Hematopoietic multipotent progenitor cell treated with erythropoietin and hydrocortisone succinate and interleukin-3 and kit ligand, for 17 days (in vitro differentiated cells): ENCODE data around the gene DCTN3.

ENCODE experiments used
- DNase-seq: peaks from one replicate; pipeline ENCODE4 v3.0.0-alpha.2; 2015; ENCODE audit warnings: low spot score

Gene DCTN3

DNA sequence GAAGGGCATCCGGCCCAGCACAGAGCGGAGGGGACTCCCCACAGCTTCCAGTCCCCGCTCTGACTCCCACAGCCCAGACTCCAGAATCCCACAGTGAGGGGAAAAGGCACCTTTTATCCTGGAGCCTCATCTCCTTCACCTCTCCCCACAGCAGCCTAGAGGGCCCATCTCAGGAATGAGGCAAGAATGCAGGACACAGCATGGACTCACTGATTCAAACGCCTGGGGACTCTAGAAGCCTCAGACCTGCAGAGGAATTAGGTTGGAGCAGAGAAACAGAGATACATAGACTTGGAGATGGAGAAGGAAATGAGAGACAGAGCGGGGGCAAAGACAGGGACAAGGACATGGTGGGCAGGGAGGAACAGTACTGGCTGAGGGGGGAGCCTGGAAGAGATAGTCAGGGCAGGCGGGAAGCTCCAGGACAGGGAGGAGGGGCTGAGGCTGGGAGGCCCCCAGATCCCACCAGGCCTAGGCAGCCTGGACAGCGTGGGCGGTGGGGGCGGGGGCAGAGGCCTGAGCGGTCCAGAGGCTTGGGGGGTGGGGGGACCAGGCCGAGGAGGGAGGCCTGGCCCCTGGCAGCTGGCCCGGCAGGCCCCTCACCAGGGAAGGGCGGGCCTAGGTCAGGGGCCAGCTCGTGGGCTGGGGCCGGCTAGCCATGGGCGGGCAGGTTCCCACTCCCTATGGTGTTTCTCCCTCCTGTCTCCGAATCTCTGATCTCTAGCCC is 46.5 kb downstream of the DCTN3 start:
- DNase-seq, result no peak

- no peak for DNase-seq
Measured at GRCh38 chr9:34572628-34573027, 47.7 kb downstream of the DCTN3 start.

- DNase-seq, result no peak
Measured at GRCh38 chr9:34572092-34572491, 48.2 kb downstream of the DCTN3 start.

DNA sequence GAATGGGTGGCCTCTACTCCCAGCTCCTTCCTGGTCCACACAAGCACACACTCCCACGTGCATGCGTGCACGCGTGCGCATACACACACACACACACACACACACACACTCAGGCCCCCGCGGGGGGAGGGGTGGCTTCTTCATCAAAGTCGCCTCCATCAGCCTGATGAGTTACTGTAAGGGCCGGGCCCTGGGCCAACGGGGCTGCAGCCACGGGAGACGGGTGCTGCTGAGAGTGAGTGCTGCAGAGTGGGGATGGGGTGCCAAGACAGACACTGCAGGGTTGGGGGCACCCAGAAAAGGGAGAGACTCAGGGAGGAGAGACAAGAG is 48.8 kb downstream of the DCTN3 start:
- DNase-seq, result no peak

- DNase-seq, result no peak
Measured at GRCh38 chr9:34570809-34571480, 49.4 kb downstream of the DCTN3 start.

GRCh38 chr9:34570376-34570775 is 49.9 kb downstream of the DCTN3 start:
- DNase-seq, result no peak

DNA sequence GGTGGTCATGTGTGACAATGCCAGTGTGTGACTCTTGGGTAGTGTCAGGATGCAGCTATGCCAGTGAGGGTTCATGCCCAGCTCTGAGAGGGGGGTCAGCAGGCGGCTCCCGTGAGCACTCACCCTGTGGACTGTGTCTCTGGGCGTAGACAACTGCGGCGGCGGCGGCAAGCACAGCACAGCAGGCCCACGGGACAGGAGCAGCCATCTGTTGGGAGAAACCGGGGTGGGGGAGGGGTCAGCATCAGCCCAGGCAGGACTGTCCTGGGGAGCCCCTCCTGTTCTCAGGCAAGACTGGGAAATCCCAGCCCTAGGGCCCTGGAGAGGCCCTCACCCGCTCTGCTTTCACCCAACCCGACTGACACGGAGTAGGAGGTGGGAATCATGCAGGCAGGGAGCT is 51.5 kb downstream of the DCTN3 start:
- no peak for DNase-seq

DNA sequence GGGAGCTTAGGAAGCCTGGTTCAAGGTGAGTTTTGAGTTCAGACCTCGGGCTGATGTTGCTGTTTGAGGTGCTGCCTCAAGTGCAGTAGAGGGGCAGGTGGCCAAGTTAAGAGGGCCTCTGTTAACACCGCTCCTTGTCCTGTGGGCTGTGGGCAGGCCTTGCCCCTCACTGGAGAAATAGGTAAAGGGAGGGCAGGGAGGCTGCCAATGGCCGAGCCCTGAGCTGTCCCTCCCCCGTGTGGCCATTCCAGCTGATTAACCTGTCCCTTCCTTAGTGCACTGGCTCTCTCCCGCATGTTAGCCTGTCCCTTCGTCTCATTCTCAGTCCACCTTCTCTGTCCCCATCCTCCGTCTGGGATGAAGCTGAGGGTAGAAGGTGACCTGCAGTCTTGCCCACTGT is 52.2 kb downstream of the DCTN3 start:
- DNase-seq, result no peak

DNA sequence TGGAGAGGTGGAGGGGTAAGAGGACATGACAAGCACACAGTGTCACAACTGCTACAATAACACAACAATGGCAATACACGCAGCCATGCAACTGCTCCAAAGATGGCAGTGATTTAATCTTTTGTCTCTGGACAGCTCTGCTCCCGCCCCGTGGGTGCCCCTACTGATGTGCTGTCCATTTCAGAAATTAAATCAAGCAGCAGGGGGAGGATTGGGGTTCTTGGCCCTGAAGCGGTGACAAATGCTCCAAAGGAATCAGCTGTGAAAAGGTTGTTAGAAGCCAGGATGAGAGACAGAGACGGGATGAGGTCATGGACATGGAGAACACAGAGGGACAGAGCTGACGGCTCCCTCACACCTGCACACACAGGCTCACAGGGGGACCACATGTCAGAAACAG is 53.3 kb downstream of the DCTN3 start:
- DNase-seq, result no peak

DNA sequence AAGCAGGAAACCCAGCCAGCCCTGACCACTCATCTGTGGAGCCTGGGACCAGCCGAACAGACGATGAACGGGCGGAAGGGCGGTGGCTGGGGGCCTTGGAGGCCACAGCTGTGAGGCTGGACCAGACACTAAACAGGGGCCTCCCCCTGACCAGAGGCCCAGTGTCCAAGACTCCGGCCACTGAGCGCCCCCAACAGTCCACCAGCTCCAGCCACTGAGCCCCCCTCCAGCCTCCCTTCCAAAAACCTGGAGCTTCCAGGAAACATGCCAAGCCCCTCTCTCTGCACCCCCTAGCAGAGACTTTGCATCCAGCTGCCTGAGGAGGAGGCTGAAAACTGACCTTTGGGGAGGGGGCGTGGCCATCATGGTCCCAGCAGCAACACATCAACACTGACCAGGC is 54.0 kb downstream of the DCTN3 start:
- no peak for DNase-seq

- DNase-seq, result no peak
Measured at GRCh38 chr9:34565856-34566255, 54.4 kb downstream of the DCTN3 start.

- no peak for DNase-seq
Measured at GRCh38 chr9:34564617-34565016, 55.7 kb downstream of the DCTN3 start.
